Measurements from ENCODE around the gene MCM9. TPM values are rescaled to one million over a fixed set of nuclear protein-coding genes. Genes with fewer than 3 reads are reported as not detected.
A peak's percentile ranks its signal among the peaks of the same experiment; 100 is the strongest.

MCM9 gene
- total RNA-seq, 1 donor from 2014 or later = 29.0 TPM

- peaks cover 9% of the 10 kb centered on the region for H3F3A ChIP-seq (ENCODE audit: low read depth)
- DNase-seq (ENCODE audit: low spot score) = no peak
- H3K9me3 Mint-ChIP-seq = peaks cover 3% of the 10 kb centered on the region
- peaks cover 9% of the 10 kb centered on the region for H3K36me3 Mint-ChIP-seq
- H3K27me3 Mint-ChIP-seq (ENCODE audit: insufficient read depth, low read depth) = peaks cover 2% of the 10 kb centered on the region
- peaks cover 39% of the 10 kb centered on the region for H3K4me1 Mint-ChIP-seq
- peak overlapping the region; percentile 96 for H3K27ac Mint-ChIP-seq
- H3K4me3 ChIP-seq = peak overlapping the region; percentile 97
- no peaks in the 10 kb centered on the region for H3K9me3 ChIP-seq (ENCODE audit: low read depth)
- H3K36me3 ChIP-seq = no peaks in the 10 kb centered on the region
- H3K79me2 ChIP-seq (ENCODE audit: low read depth) = peaks cover 68% of the 10 kb centered on the region
- TF ChIP-seq EZH2 (IDR thresholded peaks at IDR 0.05) = no peak
- peak overlapping the region; percentile 86 for H2AFZ ChIP-seq (replicated peaks)
- peaks cover 16% of the 10 kb centered on the region for H4K20me1 ChIP-seq (ENCODE audit: low read depth)
- no peak overlapping the region for H3K27ac ChIP-seq
- H3K9ac ChIP-seq = peak overlapping the region; percentile 28
- peak overlapping the region; percentile 100 for H3K4me3 Mint-ChIP-seq
- H3K4me2 ChIP-seq = peak overlapping the region; percentile 91
- H3K4me1 ChIP-seq = peaks cover 33% of the 10 kb centered on the region
- H3K27me3 ChIP-seq = no peaks in the 10 kb centered on the region
Observed at GRCh38 chr6:118893064-118893806, 41.7 kb downstream of the MCM9 start.

- H2AFZ ChIP-seq (replicated peaks) = no peak overlapping the region
- peak overlapping the region; percentile 97 for H3K4me3 ChIP-seq
- H3K4me2 ChIP-seq = peak overlapping the region; percentile 91
- H3K36me3 ChIP-seq = no peaks in the 10 kb centered on the region
- H3K36me3 Mint-ChIP-seq = peaks cover 11% of the 10 kb centered on the region
- H3K9me3 ChIP-seq (ENCODE audit: low read depth) = no peaks in the 10 kb centered on the region
- H3K9me3 Mint-ChIP-seq = peaks cover 3% of the 10 kb centered on the region
- peaks cover 33% of the 10 kb centered on the region for H3K4me1 ChIP-seq
- peaks cover 9% of the 10 kb centered on the region for H3F3A ChIP-seq (ENCODE audit: low read depth)
- TF ChIP-seq EZH2phosphoT487 (IDR thresholded peaks at IDR 0.05) (no peak), EZH2 (IDR thresholded peaks at IDR 0.05) (no peak), CTCF (IDR thresholded peaks at IDR 0.05) (no peak)
- peaks cover 2% of the 10 kb centered on the region for H3K27me3 Mint-ChIP-seq (ENCODE audit: insufficient read depth, low read depth)
- peaks cover 9% of the 10 kb centered on the region for H4K20me1 ChIP-seq (ENCODE audit: low read depth)
- H3K27ac ChIP-seq = no peak overlapping the region
- no peak overlapping the region for H3K9ac ChIP-seq
- no peak overlapping the region for H3K27ac Mint-ChIP-seq
- peaks cover 60% of the 10 kb centered on the region for H3K79me2 ChIP-seq (ENCODE audit: low read depth)
- H3K4me1 Mint-ChIP-seq = peaks cover 34% of the 10 kb centered on the region
- no peak for DNase-seq (ENCODE audit: low spot score)
- H3K27me3 ChIP-seq = no peaks in the 10 kb centered on the region
- H3K4me3 Mint-ChIP-seq = peak overlapping the region; percentile 100
Observed at GRCh38 chr6:118892355-118892991, 42.5 kb downstream of the MCM9 start.

- Histone ChIP-seq H3K27ac (no peak overlapping the region), H3F3A (ENCODE audit: low read depth) (peaks cover 9% of the 10 kb centered on the region), H3K79me2 (ENCODE audit: low read depth) (peaks cover 47% of the 10 kb centered on the region), H3K27me3 (no peaks in the 10 kb centered on the region), H3K36me3 (no peaks in the 10 kb centered on the region), H3K4me2 (no peak overlapping the region), H3K9ac (no peak overlapping the region), H3K4me3 (no peak overlapping the region), H3K9me3 (ENCODE audit: low read depth) (no peaks in the 10 kb centered on the region), H3K4me1 (peaks cover 26% of the 10 kb centered on the region), H2AFZ (replicated peaks) (no peak overlapping the region), H4K20me1 (ENCODE audit: low read depth) (no peaks in the 10 kb centered on the region)
- peaks cover 5% of the 10 kb centered on the region for H3K27me3 Mint-ChIP-seq (ENCODE audit: insufficient read depth, low read depth)
- H3K9me3 Mint-ChIP-seq = peaks cover 3% of the 10 kb centered on the region
- peaks cover 32% of the 10 kb centered on the region for H3K4me1 Mint-ChIP-seq
- H3K4me3 Mint-ChIP-seq = no peak overlapping the region
- DNase-seq (ENCODE audit: low spot score) = no peak
- H3K36me3 Mint-ChIP-seq = peaks cover 11% of the 10 kb centered on the region
- H3K27ac Mint-ChIP-seq = no peak overlapping the region
- TF ChIP-seq CTCF (IDR thresholded peaks at IDR 0.05) (no peak), EZH2 (IDR thresholded peaks at IDR 0.05) (no peak), EZH2phosphoT487 (IDR thresholded peaks at IDR 0.05) (no peak)
Observed at GRCh38 chr6:118890997-118891790, 43.8 kb downstream of the MCM9 start.
